Cardiac septum (tissue), 1 donor: Measurements from ENCODE around the gene DLX4. TPM values are rescaled to one million over a fixed set of nuclear protein-coding genes. Genes with fewer than 3 reads are reported as not detected.

Source experiments
- DNase-seq: peaks from one replicate; pipeline ENCODE4 v3.0.0-alpha.2; 2020; ENCODE audit warnings: low spot score
- intact Hi-C: fragments of 100-400 bp; cut with DNase I; formaldehyde crosslinking; loops from one replicate; pipeline ENCODE4 v1.14.0; 2022
- total RNA-seq: library from RNA; stranded (reverse); fragmentation: NEBNext Ultra II Directional; extraction: Animal tissue kit (Norgen Biotek cat#: 25700); gene quantifications from one replicate; pipeline ENCODE4 v1.2.1, GENCODE V29; 2021
- donor health status: DM: no; HTN: no; CAD: no.

DLX4 gene
- total RNA-seq, 1 donor from 2014 or later = 0.16 TPM

DNA sequence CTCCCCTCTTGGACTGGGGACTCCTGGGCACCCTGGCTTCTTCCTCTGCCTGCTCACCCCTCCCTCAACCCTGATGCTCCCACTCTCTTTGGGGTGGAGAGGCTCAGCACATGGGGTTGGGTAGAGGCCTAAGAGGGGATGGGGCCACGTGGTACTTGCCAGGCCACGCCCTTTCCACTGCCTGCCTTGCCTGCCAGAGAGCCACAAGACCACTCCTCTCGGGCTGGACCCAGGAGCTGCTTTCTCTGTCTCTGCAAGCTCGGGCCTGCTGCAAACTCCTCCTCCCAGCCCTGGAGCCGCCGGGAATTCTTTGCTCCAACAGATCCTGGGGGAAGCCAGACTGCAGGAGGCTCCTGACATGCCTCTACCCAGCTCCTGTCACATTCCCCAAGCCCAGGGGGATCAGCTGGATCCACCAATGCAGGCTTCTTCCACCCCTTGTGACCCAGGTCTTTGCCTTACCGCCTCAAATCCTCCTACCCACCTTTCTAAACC lies 11.8 kb downstream of the DLX4 start:
- intact Hi-C loops = no loop called here
- no peak for DNase-seq

DNA sequence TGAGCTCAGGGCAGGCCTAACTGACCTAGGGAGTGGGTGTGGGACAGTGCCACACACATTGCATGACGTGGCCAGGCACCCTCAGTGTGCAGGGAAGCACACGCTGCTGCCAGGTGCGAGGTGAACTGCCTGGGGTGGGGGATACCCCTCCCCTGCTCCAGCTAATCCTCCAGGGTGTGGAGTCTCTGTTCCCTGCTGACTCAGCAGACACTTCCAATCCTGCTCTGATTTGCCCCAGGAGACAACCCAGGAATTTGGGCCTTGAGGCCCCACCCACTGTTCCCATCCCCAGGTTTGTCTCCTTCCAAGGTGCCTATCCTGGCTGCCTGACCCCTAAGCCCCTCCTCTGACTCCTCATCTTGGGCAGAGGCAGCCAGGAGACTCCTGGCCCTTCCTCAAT lies 15.3 kb downstream of the DLX4 start:
- intact Hi-C loops = no loop called here
- no peak for DNase-seq

DNA sequence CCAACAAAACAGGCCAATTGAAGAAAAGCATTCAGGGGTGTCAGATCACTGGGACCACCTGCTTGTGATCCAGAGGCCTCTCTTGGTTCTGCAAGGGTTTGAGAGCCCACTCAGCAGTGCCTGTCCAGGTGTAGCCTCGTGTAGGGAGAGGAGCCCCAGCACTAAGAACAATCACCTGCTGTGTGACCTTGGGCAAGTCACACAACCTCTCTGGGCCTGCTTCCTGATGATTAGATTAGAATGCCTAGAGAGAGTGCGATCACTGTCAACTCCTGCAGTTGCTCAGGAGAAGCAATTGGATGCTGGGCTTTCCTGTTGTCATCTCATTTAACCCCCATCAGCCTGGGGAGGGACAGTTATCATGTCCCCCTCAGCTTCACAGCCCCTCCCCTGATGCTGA lies 15.8 kb downstream of the DLX4 start:
- DNase-seq = no peak
- intact Hi-C loops = no loop called here

DNA sequence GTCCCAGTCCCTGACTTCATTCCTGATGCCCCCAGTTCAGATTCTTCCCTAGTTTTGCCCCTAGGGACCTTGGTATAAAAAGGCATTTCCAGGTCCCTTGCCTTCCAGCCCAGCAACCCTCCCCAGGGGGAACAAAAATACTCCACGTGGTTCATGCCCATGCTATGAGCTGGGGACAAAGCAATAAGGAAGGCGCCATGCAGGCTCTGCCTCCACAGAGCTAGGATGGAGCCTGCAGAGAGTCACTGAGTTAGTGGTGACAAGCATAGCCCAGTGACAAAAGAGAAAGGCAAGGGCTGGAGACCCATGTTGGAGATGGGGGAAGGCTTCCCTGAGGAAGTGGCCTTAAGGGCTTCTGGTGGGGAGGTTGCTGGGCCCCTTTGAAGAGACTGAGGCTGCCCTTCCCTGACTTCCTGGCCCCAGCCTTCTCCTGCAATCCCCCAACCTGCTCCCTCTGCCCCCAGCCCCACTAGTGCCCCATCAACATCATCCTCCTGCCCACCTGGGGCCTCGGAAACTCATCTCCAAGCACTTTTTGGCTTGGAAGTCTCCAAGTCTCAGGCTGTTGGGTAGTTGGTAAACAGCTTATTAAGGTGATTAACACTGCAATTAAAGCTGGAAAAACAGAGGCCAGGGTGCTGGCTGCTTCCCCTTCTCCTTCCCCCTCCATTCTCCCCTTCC lies 16.5 kb downstream of the DLX4 start:
- DNase-seq = no peak
- intact Hi-C loops = no loop called here

DNA sequence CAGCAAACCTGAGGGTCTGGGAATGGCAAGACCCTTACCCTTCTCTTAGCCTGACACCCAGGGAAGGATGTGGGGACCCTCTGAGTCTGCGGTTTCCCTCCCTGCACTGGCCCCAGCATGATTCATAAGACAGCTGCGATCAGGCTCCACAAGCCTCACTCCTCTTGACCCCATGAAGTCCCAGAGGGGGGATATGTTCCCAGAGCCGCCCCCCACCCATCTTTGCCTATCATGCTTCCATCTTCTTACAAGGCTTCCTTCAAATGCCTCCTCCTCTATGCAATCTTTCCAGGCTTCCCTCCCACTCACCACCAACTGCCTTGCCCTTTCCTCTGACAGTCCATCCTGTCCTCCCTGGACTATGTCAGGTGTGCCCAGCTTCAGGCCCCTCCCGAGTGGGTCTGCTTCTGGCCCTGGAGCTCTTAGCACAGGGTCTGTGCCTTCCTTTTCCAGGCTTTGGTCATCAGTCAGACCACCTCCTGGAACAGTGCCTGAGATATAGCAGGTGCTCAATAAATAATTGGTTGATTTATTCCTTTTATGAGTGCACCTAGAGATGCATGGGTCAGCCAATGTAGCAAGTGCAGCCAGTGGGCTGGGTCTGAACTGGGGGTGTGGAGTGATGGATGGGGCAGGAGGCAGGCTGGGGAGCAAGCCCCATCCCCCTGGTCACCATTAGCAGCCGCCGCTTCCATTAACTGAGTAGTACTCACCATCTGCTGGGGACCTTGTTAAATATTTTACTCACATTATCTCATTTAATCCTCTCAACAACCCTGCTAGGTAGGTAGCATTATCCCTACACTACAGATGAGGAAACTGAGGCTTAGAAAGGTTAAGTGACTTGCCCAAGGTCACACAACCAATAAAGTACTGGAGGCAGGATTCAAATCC lies 17.7 kb downstream of the DLX4 start:
- intact Hi-C loops = no loop called here
- DNase-seq = peak; percentile 43

DNA sequence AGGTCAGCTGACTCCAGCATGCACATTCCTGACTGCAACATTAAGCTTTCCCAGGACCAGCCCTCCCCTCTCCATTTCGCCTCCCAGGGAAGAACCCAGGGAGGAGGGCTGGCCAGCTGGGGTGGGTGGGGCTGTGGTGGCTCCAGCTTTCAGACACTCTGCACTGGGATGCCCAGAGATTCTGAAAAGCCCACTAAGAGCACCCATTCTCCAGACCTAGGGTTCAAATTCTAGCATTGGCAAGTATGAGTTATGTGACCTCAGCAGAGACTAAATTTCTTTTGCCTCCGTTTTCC lies 18.2 kb downstream of the DLX4 start:
- DNase-seq = peak; percentile 14
- intact Hi-C loops = no loop called here

DNA sequence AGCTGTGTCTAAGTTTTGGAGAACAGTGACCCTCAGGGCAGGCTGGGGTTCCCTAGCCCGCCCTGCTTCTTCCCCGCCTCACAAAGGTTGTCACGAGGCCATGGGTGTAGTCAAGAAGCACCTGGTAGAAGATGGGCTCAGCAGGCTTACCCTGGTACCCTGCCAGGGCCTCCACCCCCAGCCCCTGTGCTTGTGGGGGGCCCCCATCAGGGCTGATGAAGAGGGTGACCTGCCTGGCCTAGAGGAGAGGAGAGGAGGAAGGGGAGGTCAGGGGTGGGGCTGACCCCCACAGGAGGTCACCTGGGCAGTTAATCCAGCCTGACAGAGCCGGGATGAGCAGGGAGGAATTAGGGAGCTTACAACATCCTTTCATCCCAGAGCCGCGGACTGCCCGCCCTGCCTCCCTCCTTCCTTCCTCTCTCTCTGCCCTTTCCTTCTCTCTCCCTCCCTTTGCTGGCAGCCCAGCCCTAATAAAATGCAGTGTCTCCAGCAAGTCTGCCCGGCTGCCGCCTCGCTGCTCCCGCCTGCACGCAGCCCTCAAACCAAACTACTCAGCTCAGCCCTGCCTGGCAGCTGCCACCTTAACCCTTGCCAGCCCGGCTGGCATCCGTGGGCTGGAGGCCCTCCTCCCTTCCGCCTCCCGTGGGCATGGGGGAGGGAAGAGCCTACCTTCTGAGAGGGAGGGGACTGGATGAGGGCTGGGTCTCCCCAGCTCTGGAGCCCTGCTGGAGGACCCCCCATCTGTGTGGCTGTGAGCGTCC lies 18.9 kb downstream of the DLX4 start:
- intact Hi-C loops = no loop called here
- DNase-seq = peak; percentile 62

DNA sequence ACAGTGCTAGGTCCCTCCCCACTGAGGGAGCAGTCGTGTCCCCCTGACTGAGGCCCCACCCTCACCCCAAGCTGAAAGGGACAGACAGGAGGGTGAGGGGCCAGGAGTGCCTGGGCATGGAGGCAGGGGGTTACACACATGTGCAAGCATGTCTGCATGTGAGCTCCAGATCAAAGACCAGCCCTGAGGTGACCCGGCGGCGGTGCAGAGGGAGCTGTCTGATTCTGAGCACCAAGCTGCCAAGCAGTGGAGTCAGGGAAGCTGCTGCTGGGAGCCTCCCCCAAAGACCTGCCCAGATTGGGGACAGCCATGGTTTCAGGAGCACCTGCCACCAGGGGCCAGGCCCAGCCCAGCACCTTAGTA lies 20.5 kb downstream of the DLX4 start:
- peak; percentile 69 for DNase-seq
- intact Hi-C loops = no loop called here

DNA sequence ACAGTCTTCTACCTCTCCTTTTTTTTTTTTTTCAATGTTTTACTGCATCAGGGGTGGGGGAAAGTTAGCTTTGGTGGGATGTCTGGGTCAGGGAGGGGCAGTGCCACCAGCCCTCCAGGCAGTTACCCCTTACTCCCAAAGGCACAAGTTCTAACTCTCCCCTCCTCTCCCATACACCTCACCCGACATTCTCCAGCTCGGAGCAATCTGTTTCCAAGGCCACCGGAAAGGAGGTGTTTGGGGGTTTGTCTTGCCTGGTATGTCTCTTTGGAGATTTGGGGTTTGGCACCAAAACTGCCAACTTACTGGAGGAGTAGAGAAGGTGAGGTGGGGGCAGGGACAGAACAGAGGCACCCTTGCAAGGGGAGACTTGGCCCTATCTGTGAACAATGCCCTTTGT lies 21.3 kb downstream of the DLX4 start:
- DNase-seq = peak; percentile 41
- intact Hi-C loops = loop anchor here (5.0 to 10.0 kb wide), 2 partner anchors 38 to 286 kb away; partner anchors contain the start of gene SLC35B1

DNA sequence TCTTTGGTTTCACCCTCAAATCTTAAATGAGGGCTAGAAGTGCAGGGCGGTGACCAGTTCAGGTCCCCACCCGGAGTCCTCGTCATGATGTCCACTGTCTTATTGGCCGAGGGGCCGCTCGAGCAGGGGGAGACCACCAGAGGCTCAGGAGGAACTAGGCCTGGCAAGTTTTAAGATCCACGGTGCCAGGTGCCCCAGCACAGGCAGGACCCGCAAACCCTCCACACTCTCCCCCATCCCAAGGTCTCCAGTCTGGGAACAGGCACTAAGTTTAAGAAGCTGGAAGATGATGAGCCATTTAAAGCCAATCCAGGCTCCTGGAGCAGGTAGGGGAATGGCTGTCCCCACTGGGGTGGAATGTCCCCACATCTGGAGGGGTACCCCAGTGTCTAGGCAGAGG lies 21.9 kb downstream of the DLX4 start:
- DNase-seq = peak; percentile 29
- intact Hi-C loops = loop anchor here (5.0 to 10.0 kb wide), 2 partner anchors 39 to 286 kb away; partner anchors contain the start of gene SLC35B1

DNA sequence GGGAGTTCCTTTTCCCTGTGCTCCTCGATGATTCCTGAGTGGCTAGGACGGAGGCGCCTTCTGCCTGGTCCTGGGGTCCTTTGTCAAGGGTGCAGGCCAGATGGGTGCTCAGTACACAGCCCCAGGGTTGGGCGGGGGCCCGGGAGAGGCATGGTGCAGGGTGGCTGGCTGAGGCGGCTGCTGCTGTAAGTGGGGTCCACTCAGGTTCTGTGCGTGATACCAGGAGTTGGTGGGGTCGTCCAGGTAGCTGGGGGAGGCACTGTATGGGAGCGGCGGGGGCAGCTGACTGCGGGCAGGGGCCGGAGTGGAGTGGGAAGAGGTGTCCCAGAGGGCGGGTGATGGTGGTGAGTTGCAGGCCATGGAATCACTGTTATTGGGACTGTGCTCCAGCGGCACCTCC lies 22.4 kb downstream of the DLX4 start:
- intact Hi-C loops = loop anchor here (5.0 to 10.0 kb wide), 2 partner anchors 39 to 287 kb away; partner anchors contain the start of gene SLC35B1

DNA sequence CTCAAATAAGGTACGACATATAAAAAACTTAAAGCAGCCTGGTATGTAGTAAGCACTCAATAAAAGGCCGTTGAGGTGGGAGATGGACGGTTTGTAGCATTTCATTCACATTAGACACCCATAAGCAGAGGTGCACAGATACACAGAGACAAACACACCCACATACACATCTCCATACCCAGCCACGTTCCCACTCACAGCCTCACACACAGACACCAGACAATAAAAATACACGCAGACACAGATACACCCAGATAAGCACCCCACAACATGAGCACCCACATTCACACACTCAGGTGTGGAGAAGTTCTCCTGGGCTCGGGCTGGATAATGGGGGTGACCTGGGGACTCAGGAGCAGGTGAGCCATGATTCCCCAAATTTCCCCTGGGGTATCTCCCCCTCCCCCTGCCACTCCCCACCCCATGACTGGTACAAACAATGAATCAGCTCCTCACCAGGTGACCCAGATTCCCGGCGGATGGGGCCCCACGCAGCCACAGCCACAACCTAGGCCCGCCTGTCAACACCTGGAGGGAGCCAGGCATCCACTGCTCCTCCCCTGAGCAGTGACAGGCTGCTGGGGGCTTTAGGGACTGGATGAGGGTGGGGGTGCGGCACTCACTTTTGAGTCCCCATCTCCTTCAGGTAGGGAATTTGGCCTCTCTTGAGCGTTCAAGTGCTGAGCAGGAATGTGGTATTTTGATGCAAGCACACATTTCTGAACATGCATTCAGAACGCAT lies 23.4 kb downstream of the DLX4 start:
- DNase-seq = peak; percentile 57
- intact Hi-C loops = loop anchor here (5.0 to 10.0 kb wide), 2 partner anchors 40 to 288 kb away; partner anchors contain the start of gene SLC35B1

More for the DNA sequence above, 22.4 kb downstream of the DLX4 start:
- peak; percentile 66 for DNase-seq

DNA sequence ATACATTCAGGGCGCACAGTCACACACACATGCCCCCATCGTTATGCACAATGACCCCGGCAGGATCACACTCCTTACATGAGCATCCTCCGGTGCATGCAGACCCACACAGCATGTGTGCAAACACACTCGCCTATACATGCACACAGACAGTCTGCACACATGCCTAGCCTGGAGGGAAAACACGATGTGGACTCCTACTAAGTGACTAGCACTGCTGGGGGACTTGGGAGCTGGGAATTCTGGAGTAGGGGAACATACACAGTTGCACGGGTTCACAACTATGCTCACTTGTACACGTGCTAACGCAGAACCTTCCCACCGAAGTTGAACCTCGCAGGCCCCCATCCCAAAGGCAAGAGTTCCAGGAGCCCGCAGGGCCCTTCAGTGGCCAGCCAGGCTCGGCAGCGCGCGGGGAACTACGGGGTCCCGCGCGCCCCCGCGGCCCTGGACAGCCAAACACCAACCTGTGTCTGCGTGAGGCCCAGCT lies 24.0 kb downstream of the DLX4 start:
- intact Hi-C loops = loop anchor here (5.0 to 10.0 kb wide), 2 partner anchors 41 to 288 kb away; partner anchors contain the start of gene SLC35B1
- no peak for DNase-seq

DNA sequence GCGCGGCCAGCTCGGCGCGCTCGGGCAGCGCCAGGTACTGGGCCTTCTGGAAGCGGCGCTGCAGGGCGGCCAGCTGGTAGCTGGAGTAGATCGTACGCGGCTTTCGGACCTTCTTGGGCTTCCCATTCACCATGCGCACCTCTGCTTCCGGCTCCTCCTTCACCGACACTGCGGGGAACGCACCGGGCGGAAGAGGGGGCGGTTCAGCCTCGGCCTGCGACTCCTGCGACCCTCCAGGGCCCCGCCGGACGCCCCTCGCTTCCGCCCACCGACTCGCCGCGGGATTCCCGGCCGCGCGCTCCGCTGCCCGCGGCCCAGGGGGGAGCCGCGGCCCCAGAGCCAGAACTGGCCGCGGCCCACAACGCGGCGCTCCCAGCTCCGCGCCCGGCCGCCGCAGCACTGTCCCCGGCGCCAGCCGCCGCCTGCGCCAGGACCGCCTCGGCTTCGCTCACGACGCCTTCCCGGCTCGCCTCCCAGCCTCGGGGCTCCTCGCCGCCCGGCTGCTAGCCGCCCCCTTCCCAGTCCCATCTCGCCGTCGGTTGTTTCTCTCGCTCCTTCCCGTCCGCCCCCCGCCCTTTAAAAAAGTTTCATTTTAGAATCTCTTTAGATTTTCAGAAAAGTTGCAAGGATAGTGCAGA lies 24.6 kb downstream of the DLX4 start:
- intact Hi-C loops = loop anchor here (5.0 to 10.0 kb wide), 2 partner anchors 41 to 289 kb away; partner anchors contain the start of gene SLC35B1
- peak; percentile 70 for DNase-seq

DNA sequence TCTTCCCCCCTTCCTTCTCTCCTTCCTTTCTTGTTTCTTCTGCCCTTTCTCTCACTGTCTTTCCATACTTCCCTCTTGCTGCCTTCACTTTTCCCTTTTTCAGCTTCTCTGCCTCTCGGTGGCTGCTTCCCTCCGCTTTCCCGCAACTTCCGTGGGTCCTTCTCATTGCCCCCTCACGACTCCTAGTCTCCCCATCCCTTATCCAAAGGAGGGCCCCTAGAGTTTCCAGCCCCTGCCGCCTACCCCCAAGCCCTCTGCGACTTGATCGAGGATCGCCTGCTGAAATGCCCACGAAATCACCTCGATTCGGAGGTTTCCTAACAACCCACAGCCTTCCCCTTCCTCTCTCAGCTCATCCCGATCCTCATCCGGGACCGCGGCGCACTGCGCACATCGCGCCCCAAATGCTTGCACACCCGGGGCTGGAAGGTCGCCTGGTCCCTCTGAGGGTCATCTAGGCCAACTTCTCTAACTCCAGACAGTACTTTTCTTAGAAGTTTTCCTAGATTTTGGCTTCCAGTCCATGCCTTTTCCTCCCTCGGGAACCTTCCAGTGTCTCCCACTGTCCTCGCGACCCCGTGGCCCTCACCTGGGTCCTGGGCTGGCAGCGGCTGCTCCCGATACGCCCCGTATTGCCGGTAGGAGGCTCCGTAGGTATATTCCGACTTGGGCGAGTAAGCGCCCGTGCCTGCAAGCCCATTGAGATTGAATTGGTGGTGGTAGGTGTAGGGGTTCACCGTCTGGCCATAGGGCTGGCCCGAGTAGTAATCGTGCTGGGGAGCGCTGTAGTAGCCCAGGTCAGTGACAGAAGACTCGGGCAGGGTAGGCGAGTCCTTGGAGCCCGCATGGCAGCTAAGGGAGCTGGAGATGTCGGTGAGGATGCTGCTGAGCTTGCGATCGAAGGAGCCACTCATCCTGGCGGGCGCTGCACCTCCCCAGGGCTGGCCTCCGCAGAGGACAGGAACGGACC lies 25.4 kb downstream of the DLX4 start:
- peak; percentile 63 for DNase-seq
- intact Hi-C loops = loop anchor here (5.0 to 10.0 kb wide), 2 partner anchors 42 to 290 kb away; partner anchors contain the start of gene SLC35B1

DNA sequence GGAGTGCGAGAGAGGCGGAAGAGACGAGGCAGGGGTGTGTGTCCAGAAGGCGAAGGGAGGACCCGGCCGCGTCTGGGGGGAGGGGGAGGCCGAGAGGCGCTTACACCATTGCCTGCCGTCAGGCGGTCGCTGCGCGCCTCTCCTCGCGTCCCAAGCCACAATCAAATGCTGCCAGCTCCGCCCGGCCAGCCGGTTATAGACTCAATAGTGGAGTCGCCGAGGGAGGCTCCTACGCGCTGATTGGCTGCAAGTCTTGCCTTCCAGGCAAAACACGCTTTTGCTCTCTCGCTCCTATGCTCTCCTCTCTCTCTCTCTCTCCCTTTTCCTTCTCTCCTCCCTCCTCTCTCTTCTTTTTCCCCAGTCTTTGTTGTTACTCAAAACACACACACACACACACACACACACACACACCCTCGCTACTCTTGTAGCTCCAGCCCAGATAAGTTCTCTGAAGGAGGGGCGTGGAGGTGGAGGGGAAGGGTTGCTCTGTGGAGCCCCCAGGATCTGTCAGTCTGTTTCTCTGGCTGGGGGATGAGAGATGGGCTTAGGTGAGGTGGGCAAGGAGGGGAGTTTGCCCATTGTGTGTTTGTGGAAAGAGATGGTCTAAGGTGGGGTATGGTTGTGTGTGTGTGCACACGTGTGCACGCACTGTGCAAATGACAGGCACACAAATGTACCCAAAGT lies 26.2 kb downstream of the DLX4 start, which contains the start of gene DLX3:
Gene DLX3, minus strand, starts transcription at position 170 of the 684 bp plus-strand sequence. CDS start 226 bp downstream, outside the sequence.
- peak; percentile 80 for DNase-seq
- intact Hi-C loops = loop anchor here (10.0 kb wide), 1 partner anchor 290 kb away; the partner anchor contains the start of gene SLC35B1
